NB4 (cell line): Measurements from ENCODE around the gene KIFAP3.

ENCODE experiments used
- CTCF ChIP-seq: IDR thresholded peaks from one replicate; pipeline ENCODE4 v1.5.1; 2012; ENCODE audit warnings: low read depth, low read length
- POLR2A ChIP-seq: IDR thresholded peaks from 2 replicates; pipeline ENCODE4 v1.6.1; 2011; ENCODE audit warnings: mild to moderate bottlenecking; ENCODE audit not compliant: insufficient read length; ENCODE audit errors: extremely low read depth
- TF ChIP-seq, protein P1 (sequence below): IDR thresholded peaks from 2 replicates; pipeline ENCODE4 v1.6.1; 2011; ENCODE audit warnings: low read depth, low read length

DNA sequence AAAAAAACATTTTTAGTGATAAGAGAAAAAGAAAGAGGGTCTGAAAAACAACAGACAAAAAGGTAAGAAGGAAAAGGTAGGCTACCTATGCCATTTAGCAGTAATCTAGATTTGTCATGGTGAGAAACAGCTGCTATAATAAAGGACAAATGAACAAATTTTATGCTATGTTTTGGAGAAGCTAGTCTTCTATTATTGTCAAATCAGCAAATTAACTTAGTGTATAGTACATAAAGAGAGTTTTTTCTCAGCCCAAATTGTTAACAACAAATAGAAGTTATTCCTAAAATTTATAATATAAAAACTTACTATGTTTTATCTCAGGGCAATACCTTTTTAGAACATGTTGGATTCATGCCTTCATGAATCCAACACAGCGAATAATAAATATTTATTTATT lies 88.7 kb downstream of the KIFAP3 start:
- TF ChIP-seq CTCF (no peak), POLR2A (no peak)
- TF ChIP-seq, protein P1, sequence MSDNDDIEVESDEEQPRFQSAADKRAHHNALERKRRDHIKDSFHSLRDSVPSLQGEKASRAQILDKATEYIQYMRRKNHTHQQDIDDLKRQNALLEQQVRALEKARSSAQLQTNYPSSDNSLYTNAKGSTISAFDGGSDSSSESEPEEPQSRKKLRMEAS: no peak
